Fibroblast of lung (primary cell): Measurements from ENCODE around the gene SLC15A1.

ENCODE experiments used
- CTCF ChIP-seq, 2 donors: IDR thresholded peaks in 1 of 2; conservative IDR thresholded peaks in 1 of 2; 1 replicate in 1 of 2; 2 replicates in 1 of 2; pipeline ENCODE4 v1.5.1; 2011 to 2012; ENCODE audit warnings: low read length in 2 of 2, control low read depth in 1 of 2, inconsistent platforms in 1 of 2, low read depth in 1 of 2, mild to moderate bottlenecking in 1 of 2
- EZH2 ChIP-seq: IDR thresholded peaks from 2 replicates; pipeline ENCODE4 v1.5.1; 2012; ENCODE audit warnings: low read length, control low read depth, mild to moderate bottlenecking; ENCODE audit errors: missing control alignments

GRCh38 chr13:98740131-98740530, 12.3 kb downstream of the SLC15A1 start:
- TF ChIP-seq CTCF (conservative IDR thresholded peaks at IDR 0.05 in 1 of 2, IDR thresholded peaks at IDR 0.05 in 1 of 2; ENCODE audit: low read depth in 1 of 2, low read length in 2 of 2) (no peak), EZH2 (no peak)
